Measurements from ENCODE around the gene GCDH. TPM values are rescaled to one million over a fixed set of nuclear protein-coding genes. Genes with fewer than 3 reads are reported as not detected.

GCDH gene
- total and polyA plus RNA-seq, 2 of the 8 experiments (the other 6 are each of a cell fraction or from before 2014, with no cell fraction given): 67.3 to 89.4 TPM

GRCh38 chr19:12871681-12872080, 19.3 kb upstream of the GCDH start (continued):
- TF ChIP-seq SRF (IDR thresholded peaks at IDR 0.05; ENCODE audit: low read depth, low read length) (no peak), SIRT6 (IDR thresholded peaks at IDR 0.05; ENCODE audit: low read length) (no peak), SIN3A (conservative IDR thresholded peaks at IDR 0.05 in 1 of 2, IDR thresholded peaks at IDR 0.05 in 1 of 2; ENCODE audit: low read depth in 1 of 2, low read length in 2 of 2) (no peak), ASH2L (IDR thresholded peaks at IDR 0.05; ENCODE audit: low read length) (no peak), CTCF (IDR thresholded peaks at IDR 0.05; ENCODE audit: control extremely low read depth in 1 of 3, insufficient read depth in 1 of 3, low read depth in 1 of 3, low read length in 3 of 3) (no peak)
